Measurements from ENCODE around the gene GDPD2.
"Not testable (repeated sequence)": the region's sequence is repeated elsewhere in the genome, so short reads cannot be mapped to it uniquely, and the experiment has no call there.

Gene GDPD2
- total RNA-seq: 0 to 0.16 (median 0.03) reads per million in 18 experiments

- no peak for DNase-seq
Observed at GRCh38 chrX:70422851-70423341, at the start of gene GDPD2. Gene GDPD2 (plus strand): TSS chrX:70423314. CDS start chrX:70424985, 1,671 bp downstream.

- DNase-seq: no peak
Observed at GRCh38 chrX:70386235-70386634, 36.9 kb upstream of the GDPD2 start.

DNA sequence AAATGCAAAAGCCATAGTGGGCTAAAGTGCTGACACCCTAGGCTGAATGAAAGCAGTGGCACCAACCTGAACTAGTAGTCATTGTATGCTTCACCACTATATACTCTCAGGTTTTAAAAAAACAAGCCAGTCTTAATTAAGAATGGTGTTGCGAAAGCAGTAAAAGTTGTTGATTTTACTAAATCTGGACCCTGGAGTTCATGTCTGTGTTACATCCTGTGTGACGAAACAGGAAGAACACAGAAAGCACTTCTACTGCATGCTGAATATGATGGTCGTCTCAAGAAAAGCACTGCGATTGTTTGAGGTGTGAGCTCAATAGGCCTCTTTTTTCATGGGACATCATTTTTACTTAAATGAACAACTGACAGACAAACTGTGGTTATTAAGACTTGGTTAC is 24.2 kb upstream of the GDPD2 start:
- DNase-seq: peak in 1 of 2 donors; percentile 14

DNA sequence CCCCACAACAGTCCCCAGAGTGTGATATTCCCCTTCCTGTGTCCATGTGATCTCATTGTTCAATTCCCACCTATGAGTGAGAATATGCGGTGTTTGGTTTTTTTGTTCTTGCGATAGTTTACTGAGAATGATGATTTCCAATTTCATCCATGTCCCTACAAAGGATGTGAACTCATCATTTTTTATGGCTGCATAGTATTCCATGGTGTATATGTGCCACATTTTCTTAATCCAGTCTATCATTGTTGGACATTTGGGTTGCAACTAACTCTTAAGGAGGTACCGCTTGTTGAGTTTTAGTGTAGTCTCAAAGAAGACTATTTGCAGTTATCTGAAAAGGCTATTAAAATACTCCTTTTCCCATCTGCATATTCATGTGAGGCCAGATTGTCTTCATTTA is 22.9 kb upstream of the GDPD2 start:
- DNase-seq: not testable (repeated sequence)

GRCh38 chrX:70402721-70403120 is 20.4 kb upstream of the GDPD2 start:
- DNase-seq: no peak

DNA sequence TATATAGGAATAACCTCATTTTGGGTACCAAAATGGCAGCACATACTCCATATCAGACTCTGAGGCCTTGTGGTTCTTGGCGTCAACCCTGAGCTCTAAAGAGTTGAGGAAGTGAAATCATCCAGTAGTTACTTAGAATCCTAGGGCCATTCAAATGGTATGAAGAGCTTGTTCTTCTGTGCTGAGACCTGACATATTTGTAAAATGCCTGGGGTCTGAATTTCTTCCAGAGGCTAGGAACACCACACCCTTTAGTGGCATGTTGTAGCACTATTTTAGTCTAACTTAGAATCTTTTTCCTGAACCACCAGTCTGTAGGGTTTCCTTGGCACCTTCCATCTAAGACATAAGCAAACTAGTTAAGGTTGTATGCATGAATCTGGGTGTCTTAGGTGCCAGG is 18.1 kb upstream of the GDPD2 start:
- DNase-seq: no peak

DNA sequence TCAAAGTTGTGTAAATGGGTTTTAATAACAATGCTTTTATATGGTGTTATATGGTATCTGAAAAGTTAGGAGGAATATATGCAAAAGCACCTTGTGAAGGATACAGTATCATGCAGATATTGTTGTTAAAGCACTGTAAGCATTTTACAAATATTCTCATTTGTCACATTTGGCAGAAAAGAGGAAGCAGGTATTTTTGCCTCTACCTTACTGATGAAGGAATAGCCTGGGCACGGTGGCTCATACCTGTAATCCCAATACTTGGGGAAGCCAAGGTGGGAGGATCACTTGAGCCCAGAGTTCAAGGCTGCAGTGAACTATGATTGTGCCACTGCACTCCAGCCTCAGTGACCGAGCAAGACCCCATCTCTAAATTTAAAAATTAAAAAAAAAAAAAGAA is 12.2 kb upstream of the GDPD2 start:
- no peak for DNase-seq

DNA sequence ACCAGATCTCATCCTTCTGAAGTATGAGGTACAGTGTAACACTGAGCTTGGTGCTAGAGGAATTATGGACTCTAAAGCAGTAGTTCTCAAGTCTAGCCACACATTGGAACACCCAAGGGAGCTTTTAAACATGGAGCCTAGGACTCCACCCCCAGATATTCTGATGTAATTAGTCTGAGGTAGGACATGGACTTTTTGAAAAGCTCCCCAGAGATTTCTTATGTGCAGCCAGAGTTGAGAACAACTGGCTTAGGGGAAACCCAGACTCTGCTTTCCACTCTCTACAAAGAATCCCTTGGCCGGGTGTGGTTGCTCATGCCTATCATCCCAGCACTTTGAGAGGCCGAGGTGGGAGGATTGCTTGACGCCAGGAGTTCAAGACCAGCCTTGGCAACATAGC is 11.6 kb upstream of the GDPD2 start:
- no peak for DNase-seq

DNA sequence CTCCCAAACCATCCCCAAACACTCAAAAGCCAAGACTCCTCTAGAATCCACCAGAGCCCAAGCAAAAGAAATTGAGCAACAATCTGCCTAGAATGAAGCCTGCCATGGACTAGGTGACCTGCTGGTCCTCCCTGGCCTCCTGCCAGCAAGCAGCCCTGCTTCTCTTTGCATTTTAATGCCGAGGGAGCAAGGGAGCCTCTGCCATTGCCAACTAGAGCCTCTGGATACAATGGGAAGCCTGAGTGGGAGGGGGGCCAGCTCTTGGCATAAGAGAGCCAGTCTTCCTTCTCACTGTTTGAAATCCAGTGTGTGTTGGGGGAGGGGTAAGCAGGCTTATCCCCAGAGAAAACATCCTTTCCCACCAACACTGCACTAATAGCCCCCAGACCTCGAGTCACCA is 1.5 kb upstream of the GDPD2 start:
- DNase-seq: no peak

DNA sequence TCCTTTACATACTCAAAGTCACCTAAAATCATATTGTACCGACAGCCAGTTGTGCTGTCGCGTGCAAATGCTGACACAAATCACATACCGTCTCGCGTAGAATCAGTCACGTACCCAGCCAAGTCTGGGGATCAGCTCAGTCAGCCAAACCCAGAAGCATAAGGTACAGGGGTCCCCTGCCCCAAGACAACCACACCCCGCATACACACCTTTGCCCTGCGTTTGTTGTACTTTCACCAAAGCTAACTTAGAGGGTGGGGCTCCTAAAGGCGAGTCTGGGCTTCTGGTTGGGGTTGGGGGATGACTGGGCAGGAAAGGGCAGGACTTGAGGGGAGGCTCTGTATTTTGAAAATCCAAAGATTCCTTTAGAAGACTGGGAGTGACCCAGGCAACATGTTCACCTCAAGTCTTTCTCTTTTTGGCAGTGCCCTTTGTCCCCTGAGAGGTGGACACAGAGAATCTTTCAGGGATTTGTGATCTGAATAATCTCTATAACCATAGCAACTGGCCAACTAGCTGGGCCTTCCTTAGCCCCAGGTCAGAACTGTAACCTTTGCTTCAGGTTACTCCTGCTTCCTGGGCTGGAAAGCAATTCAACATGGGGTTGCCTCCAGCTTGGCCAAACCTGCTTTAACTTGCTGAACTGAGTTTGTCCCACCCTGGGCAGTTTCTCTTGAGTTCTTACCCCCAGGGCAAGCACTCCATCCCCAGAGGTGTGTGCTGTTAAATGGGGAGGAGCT is 992 bp downstream of the GDPD2 start:
- DNase-seq: no peak

- DNase-seq: no peak
Observed at GRCh38 chrX:70424801-70425200, 1.7 kb downstream of the GDPD2 start.

GRCh38 chrX:70426286-70427278 is 3.5 kb downstream of the GDPD2 start:
- no peak for DNase-seq

DNA sequence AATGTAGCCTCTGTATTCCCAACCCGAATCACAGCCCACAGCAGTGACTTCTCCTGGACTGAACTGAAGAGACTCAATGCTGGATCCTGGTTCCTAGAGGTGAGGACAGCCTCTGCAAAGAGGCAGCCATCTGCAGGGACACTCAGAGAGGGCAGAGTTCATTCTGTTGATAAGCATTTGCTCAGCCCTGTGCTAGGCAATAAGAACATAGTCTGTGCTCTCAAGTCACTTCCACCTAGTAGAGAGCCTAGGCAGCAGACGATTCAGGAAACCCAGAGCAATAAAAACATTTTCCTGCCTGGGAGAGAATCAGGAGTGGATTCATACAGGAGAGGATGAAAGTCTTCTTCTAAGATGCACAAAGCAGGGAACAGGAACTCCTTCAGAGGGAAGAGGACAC is 4.3 kb downstream of the GDPD2 start:
- no peak for DNase-seq

- no peak for DNase-seq
Observed at GRCh38 chrX:70429759-70430158, 6.6 kb downstream of the GDPD2 start.

- peak in 1 of 2 donors; percentile 8 for DNase-seq
Observed at GRCh38 chrX:70432936-70433847, 10.1 kb downstream of the GDPD2 start.

- DNase-seq: peak; percentile 18 to 51
Observed at GRCh38 chrX:70433848-70434351, 10.8 kb downstream of the GDPD2 start.

- DNase-seq: peak; percentile 50 to 67
Observed at GRCh38 chrX:70434352-70434866, 11.3 kb downstream of the GDPD2 start.

DNA sequence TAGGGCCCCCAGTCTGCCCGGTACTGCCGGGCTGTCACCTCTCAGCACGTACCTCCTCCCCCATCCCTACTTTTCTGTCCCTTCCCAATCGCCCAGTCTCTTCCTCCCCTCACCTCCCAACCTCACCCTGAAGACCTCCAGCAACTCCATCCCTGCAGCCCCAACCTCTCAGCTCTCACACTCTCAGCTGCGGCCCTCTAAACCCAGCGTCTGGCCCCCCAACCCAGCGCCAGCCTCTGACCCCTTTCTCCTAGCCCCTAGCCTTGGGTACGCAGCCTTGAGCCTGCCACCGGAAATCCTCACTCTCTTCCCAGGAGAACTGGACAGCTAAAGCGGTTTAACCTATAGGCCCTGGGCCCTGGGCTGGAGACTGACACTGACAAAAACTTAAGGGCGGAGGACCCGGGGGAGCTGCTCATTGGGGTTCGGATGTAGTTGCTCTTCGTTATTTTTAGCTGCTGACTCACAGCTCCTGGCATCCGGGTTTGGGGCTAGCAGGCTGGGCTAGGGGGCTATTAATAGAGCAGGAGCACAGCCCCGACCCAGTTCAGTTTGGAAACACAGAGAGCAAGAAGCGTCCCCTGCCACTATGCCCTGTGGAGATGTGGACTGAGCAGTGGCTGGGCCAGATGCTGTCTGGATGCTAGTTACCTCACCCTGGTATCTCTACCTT is 11.9 kb downstream of the GDPD2 start:
- no peak for DNase-seq

DNA sequence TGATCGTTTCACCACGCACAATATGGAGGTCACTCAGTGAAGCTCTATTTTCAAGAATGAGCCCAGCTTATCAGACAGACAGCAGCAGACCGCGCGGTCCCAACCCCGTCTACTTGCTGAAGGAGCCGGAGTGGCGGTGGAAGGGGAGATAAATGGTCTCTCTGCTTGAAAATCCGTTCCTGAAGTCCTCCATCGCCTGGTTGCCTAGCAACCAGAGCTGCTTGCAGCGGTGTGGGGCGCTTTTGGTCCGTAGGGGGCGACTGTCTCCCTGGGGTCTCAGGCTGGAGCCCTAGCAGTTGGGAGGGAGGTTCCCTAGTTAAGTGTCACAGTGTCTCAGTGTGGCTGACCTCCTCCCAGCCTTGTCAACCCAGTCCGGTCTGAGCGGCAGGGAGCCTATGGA is 13.2 kb downstream of the GDPD2 start:
- no peak for DNase-seq

GRCh38 chrX:70437011-70437410 is 13.9 kb downstream of the GDPD2 start:
- DNase-seq: peak in 1 of 2 donors; percentile 14

Measured in inflammatory macrophage (primary cell).